Upper lobe of left lung (tissue), 4 donors: Measurements from ENCODE around the gene PRKN.

ENCODE experiments used
- EP300 ChIP-seq, 4 donors: sonication (generic); formaldehyde crosslinking; IDR thresholded peaks; one replicate each; pipeline ENCODE4 v1.5.1; 2017; ENCODE audit warnings: antibody characterized with exemption in 4 of 4, control low read depth in 2 of 4
- POLR2A ChIP-seq, 4 donors: fragments of 450-650 bp; IDR thresholded peaks; one replicate each; pipeline ENCODE4 v1.5.1; 2016 to 2017; ENCODE audit warnings: antibody characterized with exemption in 4 of 4, mild to moderate bottlenecking in 2 of 4
- POLR2AphosphoS5 ChIP-seq, 2 donors: sonication (generic); formaldehyde crosslinking; IDR thresholded peaks; one replicate each; pipeline ENCODE4 v1.5.1; 2017; ENCODE audit warnings: antibody characterized with exemption in 2 of 2
- TF ChIP-seq, protein P1 (sequence below), 6 experiments: fragments of 450-650 bp in 4 of 6; fragments of 200-600 bp in 2 of 6; sonication (generic) in 2 of 6; IDR thresholded peaks; one replicate each; pipeline ENCODE4 v1.5.1; 2016 to 2019; ENCODE audit warnings: antibody characterized with exemption in 6 of 6

DNA sequence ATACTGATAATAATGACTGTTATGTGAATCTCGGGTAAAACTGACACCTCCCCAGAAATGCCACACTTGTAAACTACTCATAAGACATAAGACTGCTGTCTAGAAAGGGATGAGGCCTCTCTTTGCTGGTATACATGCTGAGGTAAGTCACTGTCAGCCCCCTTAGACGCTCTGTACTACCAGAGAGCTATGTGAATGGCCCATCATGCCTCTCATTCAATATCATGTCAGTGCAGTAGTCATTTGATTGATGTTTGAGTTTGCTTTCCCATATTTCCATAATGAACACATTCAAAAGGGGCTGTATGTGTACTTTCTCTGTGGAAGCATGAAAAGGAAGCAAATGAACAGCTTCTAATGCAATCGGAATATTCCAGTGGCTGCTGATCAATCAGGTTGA lies 1334.3 kb downstream of the PRKN start:
- TF ChIP-seq EP300 (IDR thresholded peaks at IDR 0.05) (no peak), POLR2A (IDR thresholded peaks at IDR 0.05) (no peak), POLR2AphosphoS5 (IDR thresholded peaks at IDR 0.05) (no peak)
- TF ChIP-seq, protein P1, sequence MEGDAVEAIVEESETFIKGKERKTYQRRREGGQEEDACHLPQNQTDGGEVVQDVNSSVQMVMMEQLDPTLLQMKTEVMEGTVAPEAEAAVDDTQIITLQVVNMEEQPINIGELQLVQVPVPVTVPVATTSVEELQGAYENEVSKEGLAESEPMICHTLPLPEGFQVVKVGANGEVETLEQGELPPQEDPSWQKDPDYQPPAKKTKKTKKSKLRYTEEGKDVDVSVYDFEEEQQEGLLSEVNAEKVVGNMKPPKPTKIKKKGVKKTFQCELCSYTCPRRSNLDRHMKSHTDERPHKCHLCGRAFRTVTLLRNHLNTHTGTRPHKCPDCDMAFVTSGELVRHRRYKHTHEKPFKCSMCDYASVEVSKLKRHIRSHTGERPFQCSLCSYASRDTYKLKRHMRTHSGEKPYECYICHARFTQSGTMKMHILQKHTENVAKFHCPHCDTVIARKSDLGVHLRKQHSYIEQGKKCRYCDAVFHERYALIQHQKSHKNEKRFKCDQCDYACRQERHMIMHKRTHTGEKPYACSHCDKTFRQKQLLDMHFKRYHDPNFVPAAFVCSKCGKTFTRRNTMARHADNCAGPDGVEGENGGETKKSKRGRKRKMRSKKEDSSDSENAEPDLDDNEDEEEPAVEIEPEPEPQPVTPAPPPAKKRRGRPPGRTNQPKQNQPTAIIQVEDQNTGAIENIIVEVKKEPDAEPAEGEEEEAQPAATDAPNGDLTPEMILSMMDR (IDR thresholded peaks at IDR 0.05) = no peak
